ENCODE results near the gene PPP1CC.

DNA sequence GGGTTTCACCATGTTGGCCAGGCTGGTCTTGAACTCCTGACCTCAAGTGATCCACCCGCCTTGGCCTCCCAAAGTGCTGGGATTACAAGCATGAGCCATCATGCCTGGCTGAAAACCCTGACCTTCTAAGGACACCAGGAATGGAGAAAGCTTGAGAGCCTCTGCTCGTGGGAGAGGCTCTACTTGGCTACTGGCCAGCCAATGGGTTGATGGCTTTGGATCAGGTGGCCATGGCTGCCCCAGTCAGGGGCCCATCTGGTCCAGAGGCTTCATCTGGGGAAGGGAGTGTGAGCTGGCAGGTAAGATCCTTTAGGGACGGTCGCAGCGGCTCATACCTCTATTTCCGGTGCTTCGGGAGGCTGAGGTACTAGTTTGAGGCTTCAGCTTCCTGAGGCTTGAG is 42.5 kb upstream of the PPP1CC start:
- TF ChIP-seq, protein P1, sequence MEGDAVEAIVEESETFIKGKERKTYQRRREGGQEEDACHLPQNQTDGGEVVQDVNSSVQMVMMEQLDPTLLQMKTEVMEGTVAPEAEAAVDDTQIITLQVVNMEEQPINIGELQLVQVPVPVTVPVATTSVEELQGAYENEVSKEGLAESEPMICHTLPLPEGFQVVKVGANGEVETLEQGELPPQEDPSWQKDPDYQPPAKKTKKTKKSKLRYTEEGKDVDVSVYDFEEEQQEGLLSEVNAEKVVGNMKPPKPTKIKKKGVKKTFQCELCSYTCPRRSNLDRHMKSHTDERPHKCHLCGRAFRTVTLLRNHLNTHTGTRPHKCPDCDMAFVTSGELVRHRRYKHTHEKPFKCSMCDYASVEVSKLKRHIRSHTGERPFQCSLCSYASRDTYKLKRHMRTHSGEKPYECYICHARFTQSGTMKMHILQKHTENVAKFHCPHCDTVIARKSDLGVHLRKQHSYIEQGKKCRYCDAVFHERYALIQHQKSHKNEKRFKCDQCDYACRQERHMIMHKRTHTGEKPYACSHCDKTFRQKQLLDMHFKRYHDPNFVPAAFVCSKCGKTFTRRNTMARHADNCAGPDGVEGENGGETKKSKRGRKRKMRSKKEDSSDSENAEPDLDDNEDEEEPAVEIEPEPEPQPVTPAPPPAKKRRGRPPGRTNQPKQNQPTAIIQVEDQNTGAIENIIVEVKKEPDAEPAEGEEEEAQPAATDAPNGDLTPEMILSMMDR (IDR thresholded peaks at IDR 0.05) = no peak
- no peak for TF ChIP-seq POLR2A (IDR thresholded peaks at IDR 0.05)
- no peak for TF ChIP-seq EP300 (IDR thresholded peaks at IDR 0.05)
